Measurements from ENCODE around the gene VRK2.

- no peak for TF ChIP-seq POLR2AphosphoS5 (IDR thresholded peaks at IDR 0.05; ENCODE audit: low read depth, low read length)
- TF ChIP-seq CTCF (IDR thresholded peaks at IDR 0.05), result no peak
- TF ChIP-seq REST (IDR thresholded peaks at IDR 0.05; ENCODE audit: insufficient read depth in 1 of 2, low read depth in 2 of 2, low read length in 1 of 2), result no peak
These were observed 94.0 kb downstream of the VRK2 start for GRCh38 chr2:58140508-58141072.
